HG03139 (cell line): Measurements from ENCODE around the gene CARNS1.
A peak's percentile ranks its signal among the peaks of the same experiment; 100 is the strongest.
"Not testable (repeated sequence)": the region's sequence is repeated elsewhere in the genome, so short reads cannot be mapped to it uniquely, and the experiment has no call there.

Source experiments
- ATAC-seq: cut with Tn5 transposase; IDR thresholded peaks from one replicate; pipeline ENCODE4 v1.9.1; 2021; ENCODE audit not compliant: unreplicated experiment

Gene CARNS1

DNA sequence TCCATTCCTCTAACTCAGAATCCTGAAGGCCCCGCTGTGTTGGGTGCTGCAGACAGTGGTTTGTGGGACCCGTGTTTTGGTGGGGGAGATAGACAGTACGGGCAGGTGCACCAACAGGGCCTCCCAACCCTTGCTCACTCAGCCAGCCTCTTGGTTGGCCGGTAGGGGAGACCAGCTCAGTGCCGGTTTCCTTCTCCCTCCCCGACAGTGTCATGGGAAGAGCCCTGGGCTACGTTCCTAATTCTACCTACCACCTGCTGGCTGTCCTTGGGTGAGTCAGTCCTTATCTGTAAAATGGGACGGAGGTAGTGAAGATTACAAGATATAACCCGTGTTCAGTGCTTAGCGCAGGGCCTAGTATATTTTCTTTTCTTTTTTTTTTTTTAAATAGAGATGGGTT is 47.7 kb downstream of the CARNS1 start:
- ATAC-seq, result no peak

DNA sequence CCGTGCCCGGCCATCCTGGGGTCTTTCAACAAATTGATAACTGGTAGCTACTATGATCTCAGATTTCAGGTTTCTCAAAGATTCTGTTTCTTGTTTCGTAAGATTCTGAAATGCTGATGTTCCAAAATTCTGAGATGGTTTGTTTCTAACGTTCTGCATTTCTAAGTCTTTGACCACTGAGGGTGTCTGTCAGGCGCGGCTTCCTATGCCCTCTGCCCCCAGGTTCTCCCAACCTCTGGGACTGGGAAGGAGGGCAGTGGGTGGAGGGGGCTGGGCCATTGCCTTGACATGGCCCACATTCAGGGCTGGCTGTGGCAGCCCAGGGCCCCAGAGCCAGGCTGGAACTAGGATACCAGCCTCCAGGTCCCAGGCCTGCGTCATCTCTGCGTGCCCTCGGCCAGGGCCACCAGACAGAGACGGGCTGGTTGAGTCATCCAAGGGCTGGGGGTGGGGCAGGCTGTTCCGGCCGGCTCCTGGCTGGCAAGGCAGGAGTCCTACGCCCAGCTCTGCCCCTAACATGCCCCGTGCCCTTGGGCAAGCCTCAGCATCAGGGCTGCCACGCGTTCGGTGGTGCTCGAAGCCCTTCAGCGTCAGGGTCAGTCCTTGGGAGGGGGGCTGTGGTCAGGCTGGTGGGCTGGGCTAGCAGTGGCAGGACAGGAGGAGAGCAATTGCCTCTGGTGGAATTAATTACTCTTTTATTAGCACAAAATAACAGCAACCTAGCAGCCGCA is 48.4 kb downstream of the CARNS1 start:
- no peak for ATAC-seq

DNA sequence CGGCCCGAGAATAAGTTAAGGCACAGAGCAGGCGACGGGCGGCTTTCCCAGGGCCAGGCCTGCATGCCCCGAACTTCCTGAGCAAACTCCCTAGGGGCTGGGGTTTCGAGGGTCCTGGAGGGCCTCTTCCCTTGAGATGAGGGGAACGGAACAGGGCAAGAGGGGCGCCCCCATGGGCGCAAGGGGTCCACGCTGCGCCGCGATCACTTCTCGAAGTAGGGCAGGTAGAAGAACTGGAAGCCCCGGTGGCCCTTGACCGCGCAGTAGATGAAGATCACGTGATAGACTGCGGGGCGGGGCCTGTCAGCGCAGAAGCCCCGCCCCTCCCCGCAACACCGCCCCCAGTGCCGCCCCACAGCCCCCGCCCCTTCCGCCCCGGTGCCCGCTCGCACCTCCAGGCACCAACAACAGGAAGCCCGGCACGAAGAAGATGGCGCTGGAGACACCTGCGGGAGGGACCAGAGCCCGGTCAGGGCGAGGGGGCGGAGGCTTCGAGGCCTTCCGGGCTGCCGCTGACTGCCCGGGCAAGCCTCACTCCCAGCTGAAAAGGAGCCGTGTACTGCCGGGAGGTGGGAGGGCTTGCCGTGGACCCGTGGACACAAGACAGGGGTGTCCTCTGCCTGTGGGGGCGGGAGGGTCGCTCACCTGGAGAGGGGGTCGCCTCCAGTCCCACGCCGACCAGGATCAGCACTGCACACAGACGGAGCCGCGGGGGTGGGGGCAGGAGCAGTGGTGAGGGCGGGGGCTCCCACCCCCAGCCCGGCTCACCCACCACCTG is 49.1 kb downstream of the CARNS1 start:
- peak; percentile 43 for ATAC-seq

GRCh38 chr11:67465189-67465510 is 49.7 kb downstream of the CARNS1 start:
- ATAC-seq, result no peak

GRCh38 chr11:67465530-67465929 is 50.1 kb downstream of the CARNS1 start:
- ATAC-seq, result not testable (repeated sequence)

DNA sequence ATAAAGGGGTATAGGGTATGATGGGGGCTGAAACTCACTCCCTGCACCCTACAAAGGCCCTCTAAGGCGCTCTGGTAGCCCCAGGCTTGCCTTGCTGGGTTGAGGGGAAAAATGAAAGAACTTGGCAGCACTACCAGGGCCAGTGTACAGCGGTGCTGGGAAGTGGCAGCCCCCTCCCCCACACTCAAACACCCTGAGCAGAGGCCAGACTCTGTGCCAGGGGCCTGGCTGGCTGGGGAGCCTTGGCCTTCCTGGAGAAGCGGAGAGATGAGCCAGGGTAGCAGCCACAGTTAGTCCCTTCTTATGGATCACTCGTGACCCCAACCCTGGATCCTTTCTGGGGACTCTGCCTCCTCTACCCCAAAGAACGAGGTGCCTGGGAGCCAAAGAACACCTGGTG is 50.9 kb downstream of the CARNS1 start:
- ATAC-seq, result no peak

DNA sequence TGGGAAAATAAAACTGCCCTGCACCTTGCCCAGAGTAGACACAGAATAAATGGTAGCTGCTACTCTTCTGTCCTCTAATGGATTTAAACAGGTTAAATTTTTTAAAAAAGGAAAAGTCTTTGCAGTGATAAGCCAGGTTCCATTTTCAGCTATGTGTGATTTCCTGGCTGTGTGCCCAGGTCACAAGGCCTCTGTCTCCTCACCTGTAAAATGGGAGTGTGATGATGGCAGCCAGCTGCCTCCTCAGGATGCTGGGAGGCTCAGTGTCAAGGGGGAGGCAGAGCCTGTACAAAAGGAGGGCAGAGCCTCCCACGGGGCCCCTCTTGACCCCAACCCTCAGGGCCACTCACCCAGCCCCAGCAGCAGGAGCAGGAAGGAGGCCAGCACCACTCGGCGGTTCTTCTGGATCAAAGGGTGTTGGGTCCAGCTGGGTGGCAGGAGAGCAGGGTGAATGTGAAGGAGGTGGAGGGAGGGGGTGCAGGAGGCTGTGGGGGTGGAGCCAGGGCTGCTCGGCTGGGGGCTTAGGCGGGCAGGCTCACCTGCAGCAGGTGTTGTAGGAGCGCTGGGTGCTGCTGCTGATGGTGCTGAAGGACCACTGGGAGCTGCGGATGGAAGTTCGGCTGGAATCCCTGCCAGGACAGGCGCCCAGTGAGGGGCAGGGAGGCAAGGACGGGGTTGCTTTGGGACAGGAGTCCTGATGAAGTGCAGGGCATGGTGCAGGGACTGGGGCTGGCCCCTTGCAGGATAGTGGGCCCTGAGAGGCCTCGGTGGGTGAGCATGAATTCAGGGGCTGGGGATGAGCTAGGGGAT is 51.7 kb downstream of the CARNS1 start:
- ATAC-seq, result no peak

- no peak for ATAC-seq
Measured at GRCh38 chr11:67468056-67468455, 52.6 kb downstream of the CARNS1 start.

DNA sequence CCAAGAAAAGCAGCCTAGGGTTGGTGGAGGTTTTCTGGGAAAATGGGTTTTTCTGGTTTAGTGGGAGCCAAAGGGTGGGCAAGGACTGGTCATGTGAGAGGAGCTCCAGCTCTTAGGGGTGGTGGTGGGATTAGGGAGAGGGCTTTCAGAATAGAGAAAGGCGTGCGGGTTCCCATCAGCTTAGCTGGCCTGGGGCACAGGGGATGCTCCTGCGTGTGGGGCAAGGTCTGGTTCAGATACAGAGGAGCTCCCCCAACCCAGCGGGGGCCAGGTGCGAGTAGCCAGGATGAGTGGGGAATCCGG is 52.9 kb downstream of the CARNS1 start:
- no peak for ATAC-seq

- peak; percentile 54 for ATAC-seq
Measured at GRCh38 chr11:67468759-67469507, 53.5 kb downstream of the CARNS1 start, which contains the start of gene TMEM134. Gene TMEM134, minus strand, starts transcription at chr11:67469251. Its CDS starts 59 bp downstream, at chr11:67469192.

DNA sequence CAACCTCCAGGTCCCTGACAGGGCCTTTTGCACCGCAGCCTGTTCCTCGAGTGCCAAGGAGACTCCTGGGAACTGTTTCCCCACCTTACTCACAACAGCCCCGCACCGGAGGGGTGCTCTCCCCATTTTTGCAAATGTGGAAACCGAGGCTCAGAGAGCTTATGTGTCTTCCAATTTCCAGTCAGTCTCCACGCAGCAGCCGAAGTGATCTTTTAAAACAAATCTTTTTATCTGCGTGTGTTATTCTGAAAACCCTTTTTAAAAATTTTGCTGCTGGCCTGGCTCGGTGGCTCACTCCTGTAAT is 54.0 kb downstream of the CARNS1 start:
- no peak for ATAC-seq

GRCh38 chr11:67470337-67471002 is 55.0 kb downstream of the CARNS1 start:
- no peak for ATAC-seq

DNA sequence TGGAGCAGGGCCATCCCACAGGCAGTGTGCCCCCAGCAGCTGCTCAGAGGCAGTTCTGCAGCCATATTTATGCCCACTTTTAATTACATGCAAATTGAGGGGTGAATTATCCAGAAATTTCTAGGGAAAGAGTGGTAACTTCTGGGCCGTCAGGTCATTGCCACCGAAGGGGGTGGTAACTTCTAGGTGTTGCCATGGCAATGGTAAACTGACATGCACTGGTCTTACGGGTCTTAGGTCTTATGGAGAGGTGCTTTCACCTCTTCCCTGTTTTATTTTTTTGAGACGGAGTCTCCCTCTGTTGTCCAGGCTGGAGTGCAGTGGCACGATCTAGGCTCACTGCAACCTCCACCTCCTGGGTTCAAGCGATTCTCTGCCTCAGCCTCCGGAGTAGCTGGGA is 57.4 kb downstream of the CARNS1 start:
- no peak for ATAC-seq
